Left lobe of liver (tissue), 2 donors: ENCODE data around the gene LAMB4. TPM values are rescaled to one million over a fixed set of nuclear protein-coding genes. Genes with fewer than 3 reads are reported as not detected.

Experiments
- ATAC-seq: fragments of 200-7000 bp; cut with Tn5 transposase; one replicate; pipeline ENCODE4 v1.9.1; 2020; ENCODE audit warnings: mild to moderate bottlenecking, moderate library complexity
- DNase-seq: peaks from one replicate; pipeline ENCODE4 v3.0.0-alpha.2; 2020; ENCODE audit warnings: low spot score
- total RNA-seq: library from RNA; stranded (reverse); gene quantifications from one replicate; pipeline ENCODE4 v1.2.1, GENCODE V29; 2021
- donor health status: DM: no; HTN: no; CAD: no; lungs with moderate emphysema.
- donor health status: DM: no; HTN: yes; CAD: no.

LAMB4 gene
- total RNA-seq, 1 donor from 2014 or later: not detected

DNA sequence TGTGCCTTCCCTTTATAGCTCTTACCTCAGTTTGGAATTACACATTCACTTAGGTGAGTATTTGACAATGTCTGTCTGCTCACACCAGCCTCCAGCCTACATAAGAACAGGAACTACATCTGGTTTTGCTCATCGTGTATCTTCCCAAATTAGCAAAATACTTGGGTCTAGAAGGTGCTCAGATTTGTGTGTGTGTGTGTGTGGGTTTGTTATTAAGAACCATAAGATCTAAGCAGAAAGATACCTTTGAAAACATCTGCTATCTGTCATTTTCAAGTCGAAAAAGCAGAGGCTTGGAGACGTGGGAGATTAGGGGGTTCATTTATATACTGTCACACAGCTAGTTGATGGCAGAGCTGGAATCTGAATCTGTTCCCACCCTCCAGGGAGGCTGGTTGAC lies 14.8 kb upstream of the LAMB4 start:
- no peak for ATAC-seq
- no peak for DNase-seq

DNA sequence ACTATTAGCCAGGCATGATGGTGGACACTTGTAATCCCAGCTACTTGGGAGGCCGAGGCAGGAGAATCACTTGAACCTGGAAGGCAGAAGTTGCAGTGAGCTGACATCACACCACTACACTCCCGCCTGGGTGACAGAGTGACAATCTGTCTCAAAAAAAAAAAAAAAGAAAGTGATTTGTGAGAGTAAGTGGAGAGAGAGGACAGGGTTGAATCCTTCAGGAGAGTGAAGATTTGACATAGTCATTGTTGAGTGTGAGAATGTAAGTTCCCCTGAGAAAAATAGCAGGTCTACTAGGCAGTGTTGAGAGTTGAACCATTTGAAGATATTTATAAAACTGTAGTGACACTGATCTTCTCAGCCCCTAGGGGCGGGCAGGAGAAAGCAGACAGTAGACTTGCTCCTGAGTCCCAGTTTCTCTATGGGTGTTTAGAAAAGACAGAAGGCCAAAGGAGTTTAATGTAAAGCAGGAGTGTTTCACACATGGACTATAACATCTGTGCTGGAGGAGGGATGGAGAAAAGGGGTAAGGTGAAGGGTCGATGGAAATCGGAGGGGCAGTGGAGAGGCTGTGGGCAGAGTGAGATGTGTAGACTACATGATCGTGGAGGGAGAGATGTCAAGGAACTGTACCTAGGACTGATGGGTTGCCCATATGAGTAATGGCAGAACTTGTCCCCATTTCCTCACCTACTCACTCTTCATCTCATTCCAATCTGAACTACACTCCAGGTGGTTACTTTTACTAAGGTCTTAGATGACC lies 13.7 kb upstream of the LAMB4 start:
- ATAC-seq (no peak), DNase-seq (no peak)

DNA sequence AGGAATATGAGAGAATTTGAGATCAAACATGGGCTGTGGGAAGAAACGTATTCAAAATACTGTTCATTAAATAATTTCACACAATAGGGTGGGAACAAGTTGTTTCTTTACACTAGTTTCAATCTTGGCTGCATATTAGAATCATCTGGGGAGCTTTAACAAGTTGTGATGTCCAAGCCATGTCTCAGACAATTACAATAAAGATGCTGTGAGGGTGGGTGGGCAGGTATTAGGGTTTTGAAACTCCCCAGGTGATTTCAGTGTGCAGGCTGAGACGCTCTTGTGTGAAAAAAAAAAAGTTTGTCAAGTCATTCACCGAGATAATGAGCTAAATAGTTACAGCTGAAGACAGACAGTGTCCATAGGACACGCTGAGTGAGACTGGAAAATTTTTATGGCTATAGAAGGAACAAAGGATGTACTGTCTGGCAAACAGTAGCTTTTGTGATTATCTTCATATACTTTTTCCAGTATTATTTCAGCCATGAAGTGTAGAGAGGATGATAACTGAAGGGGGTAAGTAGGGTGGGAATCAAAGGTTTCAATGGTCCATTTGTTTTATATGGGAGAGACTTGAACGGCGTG lies 12.6 kb upstream of the LAMB4 start:
- ATAC-seq (no peak), DNase-seq (no peak)

GRCh38 chr7:108142180-108142579 lies 12.0 kb upstream of the LAMB4 start:
- no peak for ATAC-seq

DNA sequence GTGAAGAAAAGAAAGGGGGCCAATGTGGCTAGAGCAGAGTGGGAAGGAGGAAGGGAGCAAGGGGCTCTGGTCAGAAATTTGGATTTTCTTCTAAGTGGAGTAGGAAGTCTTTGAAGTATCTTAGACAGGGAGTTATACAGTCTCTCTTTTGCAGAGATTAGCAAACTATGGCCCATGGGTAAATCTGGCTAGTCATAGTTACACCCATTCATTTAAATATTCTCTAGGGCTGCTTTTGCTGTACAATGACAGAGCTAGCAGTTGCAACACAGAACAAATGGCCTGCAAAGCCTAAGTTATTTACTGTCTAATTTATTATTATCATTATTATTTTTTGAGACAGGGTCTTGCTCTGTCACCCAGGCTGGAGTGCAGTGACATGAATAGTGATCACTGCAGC lies 10.5 kb upstream of the LAMB4 start:
- no peak for ATAC-seq
- no peak for DNase-seq

More at GRCh38 chr7:108142180-108142579, 12.0 kb upstream of the LAMB4 start:
- DNase-seq: no peak

- ATAC-seq: no peak
- DNase-seq: no peak
Measured at GRCh38 chr7:108138911-108139310, 8.8 kb upstream of the LAMB4 start.

GRCh38 chr7:108137993-108138392 lies 7.8 kb upstream of the LAMB4 start:
- ATAC-seq (no peak), DNase-seq (no peak)

DNA sequence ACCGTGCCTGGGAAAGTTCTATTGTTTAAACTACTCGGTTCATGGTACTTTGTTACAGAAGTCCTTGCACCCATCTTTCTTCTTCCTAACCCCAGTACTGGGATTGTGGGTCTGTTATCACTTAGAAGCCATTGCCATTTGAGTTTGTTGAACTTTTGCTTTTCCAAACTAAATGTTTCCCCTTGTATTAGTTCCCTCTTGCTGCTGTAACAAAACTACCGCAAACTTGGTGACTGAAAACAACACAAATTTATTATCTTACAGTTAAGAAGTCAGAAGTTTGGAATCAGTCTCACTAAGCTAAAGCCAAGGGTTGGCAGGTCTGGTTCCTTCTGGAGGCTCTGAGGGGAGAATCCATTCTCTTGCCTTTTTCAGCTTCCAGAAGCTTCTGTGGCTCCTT lies 6.9 kb upstream of the LAMB4 start:
- ATAC-seq (no peak), DNase-seq (no peak)

- ATAC-seq: no peak
- no peak for DNase-seq
Measured at GRCh38 chr7:108136191-108136688, 6.1 kb upstream of the LAMB4 start.

GRCh38 chr7:108135446-108136190 lies 5.5 kb upstream of the LAMB4 start:
- no peak for DNase-seq
- no peak for ATAC-seq

DNA sequence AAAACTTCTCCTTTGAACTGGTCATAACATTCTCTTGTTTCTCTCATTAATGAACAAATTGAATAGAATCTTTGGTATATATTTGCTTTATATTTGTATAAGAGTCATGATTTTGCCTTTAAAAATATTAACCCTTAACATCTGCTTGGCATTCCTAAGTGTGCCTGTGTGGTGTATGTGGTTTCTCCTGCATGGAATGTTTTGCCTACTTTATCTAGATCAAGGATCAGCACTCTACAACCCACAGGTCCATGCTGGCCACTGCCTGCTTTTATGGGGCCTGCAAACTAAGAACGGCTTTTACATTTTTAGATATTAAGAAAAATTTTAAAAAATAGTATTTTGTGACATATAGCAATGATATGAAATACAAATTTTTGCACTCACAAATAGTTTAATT lies 4.3 kb upstream of the LAMB4 start:
- ATAC-seq (no peak), DNase-seq (no peak)

DNA sequence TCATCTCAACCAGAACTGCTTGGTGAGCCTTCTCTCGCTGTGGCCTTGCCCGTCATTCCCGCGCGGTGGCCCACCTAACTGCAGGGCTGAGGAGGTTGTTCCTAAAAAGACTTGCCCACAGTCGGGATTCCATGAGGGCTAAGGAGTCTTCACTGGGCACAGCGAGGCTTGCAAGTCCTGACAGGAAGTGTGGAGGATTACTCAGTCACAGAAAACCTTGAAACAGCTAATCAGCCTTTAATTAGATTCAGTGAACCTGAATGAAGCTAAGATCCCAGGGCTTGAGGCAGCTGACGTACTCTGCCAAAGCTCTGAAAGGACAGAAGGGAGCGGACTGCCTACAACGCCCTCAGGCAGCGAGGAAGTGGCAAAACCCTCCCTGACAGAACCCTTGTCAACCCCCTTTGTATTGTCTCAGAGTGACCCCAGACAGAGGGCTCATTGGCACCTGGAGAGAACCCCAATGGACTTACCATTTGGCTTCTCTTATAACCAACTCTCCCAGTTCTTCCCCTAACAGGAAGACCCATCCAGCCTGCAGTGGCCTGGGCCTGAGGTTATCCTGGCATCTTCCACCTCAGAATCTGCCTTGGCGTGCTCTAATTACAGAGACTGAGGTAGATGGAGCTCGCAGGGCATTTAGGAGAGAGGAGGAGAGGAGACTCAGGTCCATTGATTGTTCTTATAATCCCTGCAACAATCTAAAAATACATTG lies 2.5 kb upstream of the LAMB4 start:
- ATAC-seq (no peak), DNase-seq (no peak)

DNA sequence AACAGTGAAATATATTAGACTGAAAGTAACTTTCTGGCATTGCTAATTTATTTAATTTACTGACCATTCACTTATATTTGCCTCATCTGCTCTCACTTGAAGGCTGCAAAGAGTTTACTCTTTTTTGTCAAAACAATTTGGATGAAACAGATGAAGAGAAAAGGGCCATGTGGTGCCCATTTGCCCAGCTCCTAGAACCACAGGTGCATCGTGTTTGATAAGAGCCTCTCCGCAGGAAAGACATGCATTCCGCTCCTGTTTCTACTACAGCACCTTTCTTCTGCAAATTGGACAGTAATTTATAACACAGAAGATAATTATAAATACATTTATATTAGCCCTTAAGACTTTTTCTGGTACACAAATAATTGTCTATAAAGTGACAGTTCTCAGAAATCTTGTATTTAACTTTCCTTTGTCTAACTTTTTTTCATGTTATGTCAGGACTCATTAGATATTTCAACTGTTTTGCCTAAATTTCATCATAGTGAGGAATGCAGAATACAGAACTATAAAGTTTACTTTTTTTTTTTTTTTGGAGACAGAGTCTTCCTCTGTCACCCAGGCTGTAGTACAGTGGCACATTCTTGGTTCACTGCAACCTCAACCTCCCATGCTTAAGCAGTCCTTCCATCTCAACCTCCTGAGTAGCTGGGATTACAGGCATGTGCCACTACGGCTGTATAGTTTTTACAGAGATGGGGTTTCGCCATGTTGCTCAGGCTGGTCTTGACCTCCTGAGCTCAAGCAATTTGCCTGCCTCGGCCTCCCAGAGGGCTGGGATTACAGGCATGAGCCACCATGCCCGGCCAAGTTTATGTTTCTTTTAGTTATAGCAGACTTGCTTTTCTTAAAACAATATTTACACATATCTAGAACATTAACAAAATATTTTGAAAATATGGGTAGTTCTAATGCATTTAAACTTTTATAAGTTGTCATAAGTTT lies 869 bp downstream of the LAMB4 start:
- no peak for DNase-seq
- ATAC-seq: no peak

DNA sequence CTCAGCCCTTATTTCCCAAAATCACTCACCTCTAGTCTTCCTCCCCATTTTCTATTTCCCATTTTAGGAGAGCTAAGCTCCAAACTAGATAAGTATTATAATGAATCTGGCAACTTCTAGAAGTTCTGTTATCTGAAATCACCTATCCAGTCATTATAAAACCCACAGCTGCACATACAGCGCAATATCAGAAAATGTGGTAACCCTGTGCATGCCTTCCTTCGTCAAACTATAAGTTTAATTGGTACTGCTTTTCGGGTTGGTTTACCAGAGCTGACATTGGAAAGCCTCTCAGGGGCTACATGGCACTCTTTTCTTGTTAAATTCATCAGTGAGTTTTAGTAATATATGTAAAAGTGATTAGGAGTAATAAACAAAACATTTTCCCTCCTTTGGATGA lies 1.6 kb downstream of the LAMB4 start:
- DNase-seq (no peak), ATAC-seq (no peak)

DNA sequence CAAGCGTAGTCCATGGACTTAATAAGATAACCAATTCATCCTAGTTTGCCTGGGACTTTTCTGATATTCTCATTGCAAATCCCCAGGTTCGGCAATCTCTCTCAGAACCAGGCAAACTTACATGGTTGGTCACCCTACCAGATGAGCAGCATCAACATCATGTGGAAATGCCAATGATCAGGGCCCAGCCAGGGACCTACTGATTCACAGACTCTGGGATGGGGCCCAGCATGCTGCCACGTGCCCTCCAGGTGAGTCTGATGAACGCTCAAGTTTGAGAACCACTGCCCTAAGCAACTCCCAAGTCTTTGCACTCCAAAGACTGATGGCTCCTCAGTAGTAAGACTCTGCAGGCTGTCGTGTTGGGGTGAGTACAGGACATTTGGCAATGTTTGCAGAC lies 2.7 kb downstream of the LAMB4 start:
- no peak for ATAC-seq
- no peak for DNase-seq

DNA sequence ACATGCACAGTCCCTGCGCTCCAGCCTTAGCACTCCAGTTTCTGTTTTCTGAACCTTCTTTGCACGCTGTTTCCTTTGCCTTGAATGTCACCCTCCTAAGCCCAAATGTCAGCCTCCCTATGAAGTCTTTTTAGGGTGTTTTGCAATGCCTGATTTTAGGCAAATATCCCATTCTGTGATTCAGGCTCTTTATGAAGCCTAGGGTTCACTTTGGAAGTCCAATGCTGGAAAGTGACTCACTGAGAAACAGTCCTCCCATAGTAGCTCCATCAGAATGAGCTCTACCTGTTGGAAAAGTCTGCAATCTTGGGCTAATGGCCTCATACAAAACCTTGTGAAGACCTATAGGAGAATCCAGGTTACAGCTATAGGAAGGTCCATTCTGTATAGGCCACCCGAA lies 5.3 kb downstream of the LAMB4 start:
- DNase-seq (no peak), ATAC-seq (no peak)

GRCh38 chr7:108122181-108122580 lies 8.0 kb downstream of the LAMB4 start:
- DNase-seq: no peak
- ATAC-seq: no peak

- ATAC-seq (no peak), DNase-seq (no peak)
Measured at GRCh38 chr7:108120933-108121332, 9.2 kb downstream of the LAMB4 start.

- ATAC-seq (no peak), DNase-seq (no peak)
Measured at GRCh38 chr7:108120196-108120595, 10.0 kb downstream of the LAMB4 start.

DNA sequence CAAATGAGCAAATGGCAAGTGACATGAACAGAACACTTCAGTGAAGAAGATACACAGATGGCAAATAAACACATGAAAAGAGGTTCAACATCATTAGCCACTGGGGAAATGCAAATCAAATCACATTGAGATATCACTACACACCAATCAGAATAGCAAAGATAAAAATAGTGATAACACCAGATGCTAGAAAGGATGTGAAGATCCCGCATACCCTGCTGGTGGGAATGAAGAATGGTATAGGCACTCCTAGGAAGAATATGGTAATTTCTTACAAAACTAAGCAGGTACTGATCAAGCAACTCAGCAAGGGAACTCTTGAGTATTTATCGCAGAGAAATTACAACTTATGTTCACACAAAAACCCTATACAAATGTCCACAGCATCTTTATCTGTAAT lies 11.2 kb downstream of the LAMB4 start:
- ATAC-seq: no peak

More for the DNA sequence above, 11.2 kb downstream of the LAMB4 start:
- DNase-seq: no peak
